IPS-18c (cell line): Measurements from ENCODE around the gene ABCB1.
"Not testable (repeated sequence)": the region's sequence is repeated elsewhere in the genome, so short reads cannot be mapped to it uniquely, and the experiment has no call there.

ENCODE experiments used
- H3K4me3 ChIP-seq: 2 replicates; pipeline ENCODE4 v1.7.0; 2013; ENCODE audit warnings: low read depth, mild to moderate bottlenecking, low read length, moderate library complexity; ENCODE audit not compliant: insufficient read depth
- H3K9me3 ChIP-seq: one replicate; pipeline ENCODE4 v1.6.1; 2013; ENCODE audit warnings: mild to moderate bottlenecking, low read length, moderate library complexity; ENCODE audit not compliant: control insufficient read depth, insufficient read depth

The ABCB1 gene

DNA sequence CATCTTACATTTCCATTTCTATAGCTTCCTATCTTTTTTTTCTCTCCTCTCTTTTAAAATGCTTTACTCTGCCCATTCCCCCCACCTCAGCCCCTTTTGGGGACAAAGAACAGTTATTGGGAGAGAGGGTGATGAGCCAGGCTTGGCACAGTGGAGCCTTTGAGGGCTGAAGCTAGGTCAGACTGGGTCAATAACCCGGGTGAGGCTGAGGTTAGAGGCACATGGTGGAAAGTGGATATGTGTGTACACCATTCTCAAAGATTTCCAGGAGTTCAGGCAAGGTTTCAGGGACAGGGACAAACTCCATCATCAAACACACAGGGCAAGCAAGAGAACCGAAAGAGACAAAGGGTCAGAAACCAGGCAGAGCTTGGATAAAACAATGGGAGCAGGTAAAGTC is 136.7 kb downstream of the ABCB1 start:
- Histone ChIP-seq H3K9me3 (no peaks in the 10 kb centered on the region), H3K4me3 (no peak overlapping the region)

DNA sequence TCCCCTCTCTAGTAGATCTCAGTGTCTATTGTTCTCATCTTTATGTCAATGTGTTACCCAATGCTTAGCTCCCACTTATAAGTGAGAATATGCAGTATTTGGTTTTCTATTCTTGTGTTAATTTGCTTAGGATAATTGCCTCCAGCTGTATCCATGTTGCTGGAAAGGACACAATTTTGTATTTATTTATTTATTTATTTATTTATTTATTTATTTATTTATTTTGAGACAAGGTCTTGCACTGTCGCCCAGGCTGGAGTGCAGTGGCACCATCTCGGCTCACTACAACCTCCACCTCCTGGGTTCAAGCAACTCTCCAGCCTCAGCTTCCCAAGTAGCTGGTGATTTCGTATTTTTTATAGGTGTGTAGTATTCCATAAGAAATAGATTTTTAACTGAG is 140.2 kb downstream of the ABCB1 start:
- not testable (repeated sequence) for H3K4me3 ChIP-seq

DNA sequence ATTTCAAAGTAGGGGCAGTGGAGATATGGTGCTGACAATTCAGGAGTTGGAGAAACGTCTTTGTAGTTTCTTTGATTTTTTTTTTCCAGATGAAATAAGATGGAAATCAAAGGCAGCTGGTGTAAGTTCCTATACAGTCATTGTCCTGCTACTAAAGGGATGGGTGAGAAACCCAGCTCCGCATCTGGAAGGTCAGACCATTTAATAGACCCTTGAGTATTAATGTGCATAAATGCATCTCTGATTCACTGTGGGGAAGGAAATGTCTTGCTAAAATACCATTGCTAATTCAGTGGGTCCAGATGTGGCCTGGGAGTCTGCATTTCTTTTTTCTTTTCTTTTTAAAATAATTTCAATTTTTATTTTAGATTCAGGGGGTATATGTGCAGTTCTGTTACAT is 140.7 kb downstream of the ABCB1 start:
- Histone ChIP-seq H3K4me3 (no peak overlapping the region), H3K9me3 (no peaks in the 10 kb centered on the region)

More for the DNA sequence above, 140.2 kb downstream of the ABCB1 start:
- not testable (repeated sequence) for H3K9me3 ChIP-seq

DNA sequence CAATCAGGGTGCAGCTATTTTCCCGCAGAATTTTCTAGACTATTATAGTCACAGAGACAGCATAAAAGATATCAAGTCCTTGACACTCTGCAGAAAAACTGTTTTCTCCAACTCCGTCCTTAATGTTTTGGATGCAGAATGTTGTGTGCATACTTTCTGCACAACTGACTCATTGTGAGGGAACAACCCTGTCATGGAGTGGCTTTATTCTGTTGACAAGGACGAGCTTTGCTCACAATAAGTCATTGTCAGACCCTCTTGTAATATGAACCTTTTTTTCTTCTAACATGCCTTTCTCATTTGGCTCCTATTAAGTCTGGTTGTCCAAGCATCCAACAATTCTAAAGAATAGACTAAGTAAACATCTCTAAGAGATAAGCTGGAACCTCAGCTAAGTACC is 142.5 kb downstream of the ABCB1 start:
- Histone ChIP-seq H3K9me3 (no peaks in the 10 kb centered on the region), H3K4me3 (no peak overlapping the region)

DNA sequence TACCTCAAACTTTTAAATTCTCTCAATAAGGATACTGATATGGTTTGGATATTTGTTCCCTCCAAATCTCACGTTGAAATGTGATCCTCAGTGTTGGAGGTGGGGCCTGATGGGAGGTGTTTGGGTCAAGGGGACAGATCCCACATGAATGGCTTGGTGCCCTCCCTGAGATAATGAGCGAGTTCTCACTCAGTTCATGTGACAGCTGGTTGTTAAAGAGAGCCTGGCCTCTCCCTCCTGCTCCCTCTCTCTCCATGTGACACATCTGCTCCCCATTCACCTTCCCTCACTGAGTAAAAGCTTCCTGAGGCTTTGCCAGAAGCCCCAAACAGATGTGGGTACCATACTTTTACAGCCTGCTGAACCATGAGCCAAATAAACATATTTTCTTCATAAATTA is 144.4 kb downstream of the ABCB1 start:
- no peak overlapping the region for H3K4me3 ChIP-seq

More for the DNA sequence above, 144.4 kb downstream of the ABCB1 start:
- no peaks in the 10 kb centered on the region for H3K9me3 ChIP-seq
